DMS 273 treated with DMSO at 0.1 percent for 48 hours (cell line): ENCODE results near the gene PRRG1.
"Not testable (repeated sequence)": the region's sequence is repeated elsewhere in the genome, so short reads cannot be mapped to it uniquely, and the experiment has no call there.

Source experiments
- DNase-seq: peaks from one replicate; lab custom pipeline; 2025; lab: John Stamatoyannopoulos, UW

PRRG1 gene

GRCh38 chrX:37472836-37473235 is 123.7 kb downstream of the PRRG1 start:
- no peak for DNase-seq

GRCh38 chrX:37474478-37474877 is 125.3 kb downstream of the PRRG1 start:
- no peak for DNase-seq

GRCh38 chrX:37476571-37477170 is 127.5 kb downstream of the PRRG1 start:
- DNase-seq: no peak

- DNase-seq: not testable (repeated sequence)
Measured at GRCh38 chrX:37484335-37484734, 135.2 kb downstream of the PRRG1 start.

- DNase-seq: no peak
Measured at GRCh38 chrX:37485429-37485828, 136.3 kb downstream of the PRRG1 start.

GRCh38 chrX:37487271-37487670 is 138.1 kb downstream of the PRRG1 start:
- DNase-seq: no peak

- no peak for DNase-seq
Measured at GRCh38 chrX:37488323-37488722, 139.2 kb downstream of the PRRG1 start.

- no peak for DNase-seq
Measured at GRCh38 chrX:37491686-37492085, 142.5 kb downstream of the PRRG1 start.

GRCh38 chrX:37495760-37496159 is 146.6 kb downstream of the PRRG1 start:
- not testable (repeated sequence) for DNase-seq

- DNase-seq: not testable (repeated sequence)
Measured at GRCh38 chrX:37497126-37497525, 148.0 kb downstream of the PRRG1 start.

GRCh38 chrX:37498323-37498722 is 149.2 kb downstream of the PRRG1 start:
- not testable (repeated sequence) for DNase-seq

- DNase-seq: not testable (repeated sequence)
Measured at GRCh38 chrX:37499649-37500048, 150.5 kb downstream of the PRRG1 start.

GRCh38 chrX:37504991-37505390 is 155.8 kb downstream of the PRRG1 start:
- no peak for DNase-seq
